SHP77 treated with DMSO at 0.1 percent for 48 hours (cell line): ENCODE data around the gene OLFM3.

Experiments used
- DNase-seq: peaks from one replicate; lab custom pipeline; 2025; lab: John Stamatoyannopoulos, UW

Gene OLFM3

GRCh38 chr1:101945884-101946283 is 50.8 kb downstream of the OLFM3 start:
- DNase-seq, result no peak

GRCh38 chr1:101943237-101943636 is 53.5 kb downstream of the OLFM3 start:
- DNase-seq, result no peak

- no peak for DNase-seq
Observed at GRCh38 chr1:101942516-101943193, 54.1 kb downstream of the OLFM3 start.

- DNase-seq, result no peak
Observed at GRCh38 chr1:101938681-101939080, 58.0 kb downstream of the OLFM3 start.

- DNase-seq, result no peak
Observed at GRCh38 chr1:101929343-101929742, 67.4 kb downstream of the OLFM3 start.

GRCh38 chr1:101928829-101929228 is 67.9 kb downstream of the OLFM3 start:
- no peak for DNase-seq

- no peak for DNase-seq
Observed at GRCh38 chr1:101924700-101925099, 72.0 kb downstream of the OLFM3 start.

GRCh38 chr1:101920577-101920976 is 76.1 kb downstream of the OLFM3 start:
- DNase-seq, result peak; percentile 31

- DNase-seq, result no peak
Observed at GRCh38 chr1:101918277-101918676, 78.4 kb downstream of the OLFM3 start.

GRCh38 chr1:101915597-101915996 is 81.1 kb downstream of the OLFM3 start:
- DNase-seq, result no peak

- no peak for DNase-seq
Observed at GRCh38 chr1:101914473-101915242, 82.1 kb downstream of the OLFM3 start.

- no peak for DNase-seq
Observed at GRCh38 chr1:101911894-101912293, 84.8 kb downstream of the OLFM3 start.

GRCh38 chr1:101908980-101909379 is 87.7 kb downstream of the OLFM3 start:
- DNase-seq, result no peak

GRCh38 chr1:101907264-101907663 is 89.5 kb downstream of the OLFM3 start:
- DNase-seq, result no peak

GRCh38 chr1:101905283-101905835 is 91.4 kb downstream of the OLFM3 start:
- no peak for DNase-seq

GRCh38 chr1:101902199-101902598 is 94.5 kb downstream of the OLFM3 start:
- no peak for DNase-seq

- no peak for DNase-seq
Observed at GRCh38 chr1:101898137-101898536, 98.6 kb downstream of the OLFM3 start.

GRCh38 chr1:101884621-101885020 is 112.1 kb downstream of the OLFM3 start:
- DNase-seq, result no peak

- no peak for DNase-seq
Observed at GRCh38 chr1:101875891-101876290, 120.8 kb downstream of the OLFM3 start.

- DNase-seq, result no peak
Observed at GRCh38 chr1:101873672-101874071, 123.1 kb downstream of the OLFM3 start.

GRCh38 chr1:101859941-101860340 is 136.8 kb downstream of the OLFM3 start:
- no peak for DNase-seq

- no peak for DNase-seq
Observed at GRCh38 chr1:101854271-101854670, 142.5 kb downstream of the OLFM3 start.

- DNase-seq, result no peak
Observed at GRCh38 chr1:101852936-101853335, 143.8 kb downstream of the OLFM3 start.
